GM21529 (cell line): ENCODE measurements around the gene TOM1.

ENCODE experiments used
- ATAC-seq: cut with Tn5 transposase; IDR thresholded peaks from one replicate; pipeline ENCODE4 v1.9.1; 2021; ENCODE audit not compliant: unreplicated experiment

TOM1 gene

GRCh38 chr22:35306350-35306967 is 6.8 kb downstream of the TOM1 start:
- no peak for ATAC-seq

- no peak for ATAC-seq
These were observed 7.7 kb downstream of the TOM1 start for GRCh38 chr22:35307372-35307771.

GRCh38 chr22:35307892-35308291 is 8.2 kb downstream of the TOM1 start:
- ATAC-seq, result no peak

GRCh38 chr22:35308480-35309021 is 8.9 kb downstream of the TOM1 start:
- peak; percentile 48 for ATAC-seq

- ATAC-seq, result no peak
These were observed 11.2 kb downstream of the TOM1 start for GRCh38 chr22:35310556-35311550.

GRCh38 chr22:35311551-35311999 is 11.9 kb downstream of the TOM1 start:
- ATAC-seq, result no peak

GRCh38 chr22:35312198-35313059 is 12.7 kb downstream of the TOM1 start:
- no peak for ATAC-seq

GRCh38 chr22:35313311-35314121 is 13.8 kb downstream of the TOM1 start:
- no peak for ATAC-seq

- ATAC-seq, result no peak
These were observed 14.7 kb downstream of the TOM1 start for GRCh38 chr22:35314161-35314942.

- ATAC-seq, result no peak
These were observed 15.6 kb downstream of the TOM1 start for GRCh38 chr22:35315141-35315854.

GRCh38 chr22:35315855-35316745 is 16.4 kb downstream of the TOM1 start:
- no peak for ATAC-seq

GRCh38 chr22:35316751-35317150 is 17.1 kb downstream of the TOM1 start:
- no peak for ATAC-seq

GRCh38 chr22:35317680-35318290 is 18.1 kb downstream of the TOM1 start:
- no peak for ATAC-seq

GRCh38 chr22:35318346-35319215 is 18.9 kb downstream of the TOM1 start:
- ATAC-seq, result no peak

GRCh38 chr22:35319244-35319985 is 19.7 kb downstream of the TOM1 start:
- no peak for ATAC-seq

GRCh38 chr22:35322126-35322525 is 22.4 kb downstream of the TOM1 start:
- no peak for ATAC-seq
